ENCODE results near the gene ENTREP1.
A peak's percentile ranks its signal among the peaks of the same experiment; 100 is the strongest.

The ENTREP1 gene

GRCh38 chr9:69357821-69358220 lies 32.8 kb downstream of the ENTREP1 start:
- no peak overlapping the region for H3K27ac ChIP-seq
- no peak for DNase-seq (ENCODE audit: low read depth, low spot score)

- DNase-seq (ENCODE audit: low read depth, low spot score) = no peak
Observed at GRCh38 chr9:69363191-69363590, 38.2 kb downstream of the ENTREP1 start.

GRCh38 chr9:69364510-69365150 lies 39.6 kb downstream of the ENTREP1 start:
- DNase-seq (ENCODE audit: low read depth, low spot score) = no peak
- H3K27ac ChIP-seq = no peak overlapping the region

More at GRCh38 chr9:69363191-69363590, 38.2 kb downstream of the ENTREP1 start:
- H3K27ac ChIP-seq = no peak overlapping the region

GRCh38 chr9:69370430-69370829 lies 45.4 kb downstream of the ENTREP1 start:
- DNase-seq (ENCODE audit: low read depth, low spot score) = no peak
- no peak overlapping the region for H3K27ac ChIP-seq

GRCh38 chr9:69371001-69371400 lies 46.0 kb downstream of the ENTREP1 start:
- H3K27ac ChIP-seq = no peak overlapping the region
- DNase-seq (ENCODE audit: low read depth, low spot score) = no peak

- DNase-seq (ENCODE audit: low read depth, low spot score) = no peak
- no peak overlapping the region for H3K27ac ChIP-seq
Observed at GRCh38 chr9:69376651-69377050, 51.6 kb downstream of the ENTREP1 start.

- DNase-seq (ENCODE audit: low read depth, low spot score) = no peak
- H3K27ac ChIP-seq = no peak overlapping the region
Observed at GRCh38 chr9:69377291-69377690, 52.3 kb downstream of the ENTREP1 start.

- no peak overlapping the region for H3K27ac ChIP-seq
- DNase-seq (ENCODE audit: low read depth, low spot score) = no peak
Observed at GRCh38 chr9:69377981-69378380, 53.0 kb downstream of the ENTREP1 start.

GRCh38 chr9:69379270-69379982 lies 54.4 kb downstream of the ENTREP1 start:
- peak; percentile 45 for DNase-seq (ENCODE audit: low read depth, low spot score)
- no peak overlapping the region for H3K27ac ChIP-seq

GRCh38 chr9:69380301-69380700 lies 55.3 kb downstream of the ENTREP1 start:
- no peak for DNase-seq (ENCODE audit: low read depth, low spot score)

GRCh38 chr9:69380811-69381210 lies 55.8 kb downstream of the ENTREP1 start:
- H3K27ac ChIP-seq = no peak overlapping the region
- no peak for DNase-seq (ENCODE audit: low read depth, low spot score)

More at GRCh38 chr9:69380301-69380700, 55.3 kb downstream of the ENTREP1 start:
- H3K27ac ChIP-seq = no peak overlapping the region

- no peak overlapping the region for H3K27ac ChIP-seq
- no peak for DNase-seq (ENCODE audit: low read depth, low spot score)
Observed at GRCh38 chr9:69382135-69382534, 57.1 kb downstream of the ENTREP1 start.

- no peak for DNase-seq (ENCODE audit: low read depth, low spot score)
Observed at GRCh38 chr9:69385581-69386033, 60.6 kb downstream of the ENTREP1 start.

GRCh38 chr9:69386651-69387050 lies 61.6 kb downstream of the ENTREP1 start:
- no peak for DNase-seq (ENCODE audit: low read depth, low spot score)
- no peak overlapping the region for H3K27ac ChIP-seq

More at GRCh38 chr9:69385581-69386033, 60.6 kb downstream of the ENTREP1 start:
- no peak overlapping the region for H3K27ac ChIP-seq

GRCh38 chr9:69388596-69388995 lies 63.6 kb downstream of the ENTREP1 start:
- no peak overlapping the region for H3K27ac ChIP-seq
- DNase-seq (ENCODE audit: low read depth, low spot score) = no peak

GRCh38 chr9:69389437-69389995 lies 64.5 kb downstream of the ENTREP1 start:
- DNase-seq (ENCODE audit: low read depth, low spot score) = no peak
- H3K27ac ChIP-seq = no peak overlapping the region

- H3K27ac ChIP-seq = no peak overlapping the region
- no peak for DNase-seq (ENCODE audit: low read depth, low spot score)
Observed at GRCh38 chr9:69391487-69391886, 66.5 kb downstream of the ENTREP1 start.

- no peak for DNase-seq (ENCODE audit: low read depth, low spot score)
- no peak overlapping the region for H3K27ac ChIP-seq
Observed at GRCh38 chr9:69391946-69392345, 66.9 kb downstream of the ENTREP1 start.

- no peak overlapping the region for H3K27ac ChIP-seq
Observed at GRCh38 chr9:69392826-69393225, 67.8 kb downstream of the ENTREP1 start.

GRCh38 chr9:69393425-69393824 lies 68.4 kb downstream of the ENTREP1 start:
- H3K27ac ChIP-seq = no peak overlapping the region
- DNase-seq (ENCODE audit: low read depth, low spot score) = no peak

More at GRCh38 chr9:69392826-69393225, 67.8 kb downstream of the ENTREP1 start:
- no peak for DNase-seq (ENCODE audit: low read depth, low spot score)

GRCh38 chr9:69395718-69396117 lies 70.7 kb downstream of the ENTREP1 start:
- H3K27ac ChIP-seq = no peak overlapping the region
- no peak for DNase-seq (ENCODE audit: low read depth, low spot score)
